Neural progenitor cell (in vitro differentiated cells): ENCODE data around the gene FAM180B. TPM values are rescaled to one million over a fixed set of nuclear protein-coding genes. Genes with fewer than 3 reads are reported as not detected.
A peak's percentile ranks its signal among the peaks of the same experiment; 100 is the strongest.

Experiments used
- DNase-seq: peaks from one replicate; pipeline ENCODE4 v3.0.0-alpha.2; 2016; ENCODE audit warnings: low spot score
- H2AFZ ChIP-seq: fragments of 200-600 bp; sonication (generic); replicated peaks from 2 replicates; pipeline ENCODE4 v1.6.1; 2016; ENCODE audit warnings: antibody characterized with exemption
- H3F3A ChIP-seq: fragments of 200-600 bp; sonication (generic); 2 replicates; pipeline ENCODE4 v1.6.1; 2016; ENCODE audit warnings: antibody characterized with exemption, low read depth
- H3K27ac ChIP-seq: fragments of 200-600 bp; sonication (generic); 2 replicates; pipeline ENCODE4 v1.5.1; 2016; ENCODE audit warnings: mild to moderate bottlenecking
- H3K27me3 ChIP-seq: fragments of 200-600 bp; sonication (generic); 2 replicates; pipeline ENCODE4 v1.6.1; 2016; ENCODE audit warnings: mild to moderate bottlenecking, moderate library complexity
- H3K36me3 ChIP-seq: fragments of 200-600 bp; sonication (generic); 2 replicates; pipeline ENCODE4 v1.5.1; 2016
- H3K4me1 ChIP-seq: fragments of 200-600 bp; sonication (generic); 2 replicates; pipeline ENCODE4 v1.6.1; 2016; ENCODE audit warnings: mixed run types
- H3K4me2 ChIP-seq: fragments of 200-600 bp; sonication (generic); 2 replicates; pipeline ENCODE4 v1.6.1; 2016
- H3K4me3 ChIP-seq: fragments of 200-600 bp; sonication (generic); 2 replicates; pipeline ENCODE4 v1.5.1; 2016
- H3K79me2 ChIP-seq: fragments of 200-600 bp; sonication (generic); 2 replicates; pipeline ENCODE4 v1.6.1; 2016; ENCODE audit warnings: low read depth
- H3K9ac ChIP-seq: fragments of 200-600 bp; sonication (generic); 2 replicates; pipeline ENCODE4 v1.6.1; 2016
- H3K9me3 ChIP-seq: fragments of 200-600 bp; sonication (generic); 2 replicates; pipeline ENCODE4 v1.5.1; 2016; ENCODE audit warnings: low read depth
- H4K20me1 ChIP-seq: fragments of 200-600 bp; sonication (generic); 2 replicates; pipeline ENCODE4 v1.6.1; 2016; ENCODE audit warnings: low read depth
- H3K27ac Mint-ChIP-seq: 3 replicates; pipeline ENCODE4 v1.8.0; 2021; ENCODE audit warnings: mixed read lengths
- H3K27me3 Mint-ChIP-seq: 2 replicates; pipeline ENCODE4 v1.8.0; 2022; ENCODE audit warnings: low read depth, mild to moderate bottlenecking, inconsistent platforms, moderate library complexity, mixed read lengths; ENCODE audit not compliant: insufficient read depth
- H3K36me3 Mint-ChIP-seq: 3 replicates; pipeline ENCODE4 v1.8.0; 2021; ENCODE audit warnings: mixed read lengths
- H3K4me1 Mint-ChIP-seq: 3 replicates; pipeline ENCODE4 v1.8.0; 2021; ENCODE audit warnings: mixed read lengths
- H3K4me3 Mint-ChIP-seq: 3 replicates; pipeline ENCODE4 v1.8.0; 2021; ENCODE audit warnings: mild to moderate bottlenecking, moderate library complexity, mixed read lengths
- H3K9me3 Mint-ChIP-seq: 3 replicates; pipeline ENCODE4 v1.8.0; 2020; ENCODE audit warnings: mixed read lengths
- EZH2 ChIP-seq: fragments of 200-600 bp; sonication (generic); IDR thresholded peaks from 2 replicates; pipeline ENCODE4 v1.6.1; 2017; ENCODE audit warnings: antibody characterized with exemption, mild to moderate bottlenecking, moderate library complexity
- EZH2phosphoT487 ChIP-seq: fragments of 200-600 bp; sonication (generic); IDR thresholded peaks from 2 replicates; pipeline ENCODE4 v1.6.1; 2017; ENCODE audit warnings: antibody characterized with exemption
- total RNA-seq: library from RNA; depleted of rRNA; stranded (reverse); fragments of >200 nt; gene quantifications from 2 replicates; pipeline ENCODE4 v1.2.3, GENCODE V29; 2015; ENCODE audit warnings: low replicate concordance
- TF ChIP-seq, protein P1 (sequence below): fragments of 200-600 bp; sonication (generic); IDR thresholded peaks from 2 replicates; pipeline ENCODE4 v1.5.1; 2017; ENCODE audit warnings: antibody characterized with exemption, mild to moderate bottlenecking

The FAM180B gene
- total RNA-seq, 1 donor from 2014 or later = not detected

DNA sequence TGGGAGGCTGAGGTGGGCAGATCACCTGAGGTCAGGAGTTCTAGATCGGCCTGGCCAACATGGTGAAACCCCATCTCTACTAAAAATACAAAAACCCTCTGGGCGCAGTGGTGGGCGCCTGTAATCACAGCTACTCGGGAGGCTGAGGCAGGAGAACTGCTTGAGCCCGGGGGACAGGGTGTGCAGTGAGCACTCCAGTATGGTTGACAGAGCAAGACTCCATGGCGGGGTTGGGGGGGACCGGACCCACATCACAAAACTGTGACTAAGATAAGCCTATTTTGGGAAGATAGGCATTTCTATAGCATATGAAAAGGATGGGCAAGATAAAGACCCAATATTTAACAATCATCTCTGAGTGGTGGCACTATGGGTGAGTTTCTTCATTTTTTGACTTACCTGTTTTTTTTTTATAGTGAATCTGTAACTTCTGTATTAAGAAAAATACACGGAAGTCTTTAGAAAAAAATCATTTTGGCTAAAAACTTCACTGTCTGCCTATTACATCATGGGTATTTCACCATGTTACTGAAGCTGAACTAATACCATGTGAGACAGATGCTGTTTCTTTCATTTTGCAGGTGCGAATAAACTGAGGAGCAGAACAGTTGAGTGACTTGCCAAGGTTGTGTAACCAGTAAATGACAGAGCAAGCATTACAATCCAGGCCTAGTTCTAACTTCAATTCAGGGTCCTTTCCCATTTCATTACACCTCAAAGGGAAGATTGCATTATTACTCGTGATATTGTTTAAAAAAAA is 36.0 kb upstream of the FAM180B start:
- no peaks in the 10 kb centered on the region for H3K36me3 ChIP-seq
- peaks cover 75% of the 10 kb centered on the region for H3K79me2 ChIP-seq
- H3K27ac Mint-ChIP-seq = no peak overlapping the region
- peaks cover 22% of the 10 kb centered on the region for H3K36me3 Mint-ChIP-seq
- TF ChIP-seq EZH2phosphoT487 (no peak), EZH2 (no peak)
- TF ChIP-seq, protein P1, sequence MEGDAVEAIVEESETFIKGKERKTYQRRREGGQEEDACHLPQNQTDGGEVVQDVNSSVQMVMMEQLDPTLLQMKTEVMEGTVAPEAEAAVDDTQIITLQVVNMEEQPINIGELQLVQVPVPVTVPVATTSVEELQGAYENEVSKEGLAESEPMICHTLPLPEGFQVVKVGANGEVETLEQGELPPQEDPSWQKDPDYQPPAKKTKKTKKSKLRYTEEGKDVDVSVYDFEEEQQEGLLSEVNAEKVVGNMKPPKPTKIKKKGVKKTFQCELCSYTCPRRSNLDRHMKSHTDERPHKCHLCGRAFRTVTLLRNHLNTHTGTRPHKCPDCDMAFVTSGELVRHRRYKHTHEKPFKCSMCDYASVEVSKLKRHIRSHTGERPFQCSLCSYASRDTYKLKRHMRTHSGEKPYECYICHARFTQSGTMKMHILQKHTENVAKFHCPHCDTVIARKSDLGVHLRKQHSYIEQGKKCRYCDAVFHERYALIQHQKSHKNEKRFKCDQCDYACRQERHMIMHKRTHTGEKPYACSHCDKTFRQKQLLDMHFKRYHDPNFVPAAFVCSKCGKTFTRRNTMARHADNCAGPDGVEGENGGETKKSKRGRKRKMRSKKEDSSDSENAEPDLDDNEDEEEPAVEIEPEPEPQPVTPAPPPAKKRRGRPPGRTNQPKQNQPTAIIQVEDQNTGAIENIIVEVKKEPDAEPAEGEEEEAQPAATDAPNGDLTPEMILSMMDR = no peak
- no peak overlapping the region for H3K27ac ChIP-seq
- no peak for DNase-seq
- H3K4me3 Mint-ChIP-seq = peak overlapping the region; percentile 75
- no peak overlapping the region for H3K9ac ChIP-seq
- H3K4me1 ChIP-seq = peaks cover 12% of the 10 kb centered on the region
- peaks cover 31% of the 10 kb centered on the region for H3K4me1 Mint-ChIP-seq
- no peaks in the 10 kb centered on the region for H3K27me3 ChIP-seq
- no peak overlapping the region for H2AFZ ChIP-seq
- peak overlapping the region; percentile 89 for H3K4me3 ChIP-seq
- no peaks in the 10 kb centered on the region for H3K27me3 Mint-ChIP-seq
- H4K20me1 ChIP-seq = peaks cover 65% of the 10 kb centered on the region
- H3K4me2 ChIP-seq = peak overlapping the region; percentile 98
- no peaks in the 10 kb centered on the region for H3K9me3 ChIP-seq
- no peaks in the 10 kb centered on the region for H3K9me3 Mint-ChIP-seq
- peaks cover 34% of the 10 kb centered on the region for H3F3A ChIP-seq

DNA sequence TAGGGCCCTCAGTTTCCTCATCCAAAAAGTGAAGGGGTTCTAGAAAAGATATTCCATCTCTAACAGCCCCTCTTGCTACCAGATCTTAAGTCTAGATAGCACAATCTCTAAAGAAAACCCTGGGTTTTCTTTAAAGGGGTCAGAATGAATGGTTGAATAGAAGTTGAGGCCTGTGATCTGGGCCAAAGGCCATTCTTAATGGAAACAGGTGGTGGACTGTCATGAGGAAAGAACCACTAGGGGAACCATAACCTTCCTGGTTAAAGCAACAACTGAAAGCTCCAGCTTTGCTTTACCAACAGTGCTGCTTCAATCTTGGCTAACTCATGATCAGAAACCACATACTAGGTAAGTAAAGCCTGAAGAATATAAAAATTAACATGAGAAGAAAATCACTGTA is 35.4 kb upstream of the FAM180B start:
- Histone ChIP-seq H3F3A (peaks cover 34% of the 10 kb centered on the region), H3K4me2 (peak overlapping the region; percentile 98), H3K9me3 (no peaks in the 10 kb centered on the region), H3K4me1 (peaks cover 12% of the 10 kb centered on the region), H3K27me3 (no peaks in the 10 kb centered on the region), H3K36me3 (no peaks in the 10 kb centered on the region), H3K9ac (no peak overlapping the region), H2AFZ (no peak overlapping the region), H4K20me1 (peaks cover 62% of the 10 kb centered on the region), H3K27ac (no peak overlapping the region), H3K4me3 (peak overlapping the region; percentile 89), H3K79me2 (peaks cover 69% of the 10 kb centered on the region)
- DNase-seq = peak; percentile 63
- Mint-ChIP-seq H3K4me1 (peaks cover 31% of the 10 kb centered on the region), H3K27ac (no peak overlapping the region), H3K4me3 (peak overlapping the region; percentile 98), H3K36me3 (peaks cover 22% of the 10 kb centered on the region), H3K27me3 (no peaks in the 10 kb centered on the region), H3K9me3 (no peaks in the 10 kb centered on the region)
- TF ChIP-seq, protein P1 = peak; percentile 55
- no peak for TF ChIP-seq EZH2phosphoT487

GRCh38 chr11:47552056-47552565 is 34.4 kb upstream of the FAM180B start:
- H3K27ac Mint-ChIP-seq = peak overlapping the region; percentile 97
- H3K4me3 Mint-ChIP-seq = peak overlapping the region; percentile 98
- H3K4me1 Mint-ChIP-seq = peaks cover 31% of the 10 kb centered on the region
- peak overlapping the region; percentile 85 for H3K9ac ChIP-seq
- TF ChIP-seq EZH2 (no peak), EZH2phosphoT487 (no peak)
- TF ChIP-seq, protein P1 = no peak
- H3K4me1 ChIP-seq = peaks cover 12% of the 10 kb centered on the region
- H3K9me3 ChIP-seq = no peaks in the 10 kb centered on the region
- no peaks in the 10 kb centered on the region for H3K27me3 Mint-ChIP-seq
- peaks cover 54% of the 10 kb centered on the region for H4K20me1 ChIP-seq
- DNase-seq = peak; percentile 48
- no peaks in the 10 kb centered on the region for H3K36me3 ChIP-seq
- peak overlapping the region; percentile 89 for H3K4me3 ChIP-seq
- H3K36me3 Mint-ChIP-seq = peaks cover 17% of the 10 kb centered on the region
- H3F3A ChIP-seq = peaks cover 34% of the 10 kb centered on the region
- H3K79me2 ChIP-seq = peaks cover 59% of the 10 kb centered on the region
- H3K27me3 ChIP-seq = no peaks in the 10 kb centered on the region
- H3K27ac ChIP-seq = peak overlapping the region; percentile 80
- peak overlapping the region; percentile 98 for H3K4me2 ChIP-seq
- H2AFZ ChIP-seq = no peak overlapping the region
- H3K9me3 Mint-ChIP-seq = no peaks in the 10 kb centered on the region
